NT2/D1 (cell line): ENCODE results near the gene TMC3.

ENCODE experiments used
- SUZ12 ChIP-seq: IDR thresholded peaks from 2 replicates; pipeline ENCODE4 v1.6.1; 2011; ENCODE audit not compliant: insufficient read length, insufficient read depth; ENCODE audit errors: extremely low read depth
- YY1 ChIP-seq: IDR thresholded peaks from 2 replicates; pipeline ENCODE4 v1.6.1; 2011; ENCODE audit not compliant: insufficient read length, insufficient read depth
- ZNF274 ChIP-seq: IDR thresholded peaks from 2 replicates; pipeline ENCODE4 v1.6.1; 2011; ENCODE audit warnings: mild to moderate bottlenecking, low read depth, low read length

DNA sequence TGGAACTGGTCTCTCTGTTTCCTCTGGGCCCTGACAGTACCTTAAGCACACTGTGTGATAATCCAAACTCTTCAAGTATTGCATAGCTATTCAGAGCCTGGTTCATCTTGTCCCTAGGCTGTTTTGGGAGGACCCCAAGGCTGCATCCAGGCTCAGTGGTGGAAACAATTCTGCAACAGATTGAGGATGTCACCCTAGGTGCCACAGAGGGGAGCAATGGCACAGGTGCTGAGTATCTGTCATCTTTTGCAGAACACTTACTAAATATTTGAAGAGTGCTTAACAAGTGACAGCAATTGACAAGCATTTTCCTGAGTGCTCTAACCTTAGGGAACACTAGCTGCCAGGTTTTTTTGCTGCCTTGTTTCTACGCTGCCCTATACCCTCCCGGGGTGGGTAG lies 77.8 kb downstream of the TMC3 start:
- TF ChIP-seq SUZ12 (no peak), ZNF274 (no peak), YY1 (no peak)
